Keratinocyte (primary cell): Measurements from ENCODE around the gene CAPN11.

Experiments
- EZH2 ChIP-seq: IDR thresholded peaks from one replicate; pipeline ENCODE4 v1.6.1; 2012; ENCODE audit warnings: inconsistent platforms, mild to moderate bottlenecking, low read length, moderate library complexity
- TF ChIP-seq, protein P1 (sequence below), 3 experiments: IDR thresholded peaks in 1 of 3; conservative IDR thresholded peaks in 1 of 3; optimal IDR thresholded peaks in 1 of 3; 2 replicates in 2 of 3; 3 replicates in 1 of 3; pipeline versions ENCODE3 to v1.5.1; 2011; ENCODE audit warnings: low read length in 3 of 3, mild to moderate bottlenecking in 3 of 3, moderate library complexity in 2 of 3, control low read depth in 1 of 3, inconsistent platforms in 1 of 3; ENCODE audit not compliant: insufficient read depth in 2 of 3; ENCODE audit errors: extremely low read depth in 1 of 3

DNA sequence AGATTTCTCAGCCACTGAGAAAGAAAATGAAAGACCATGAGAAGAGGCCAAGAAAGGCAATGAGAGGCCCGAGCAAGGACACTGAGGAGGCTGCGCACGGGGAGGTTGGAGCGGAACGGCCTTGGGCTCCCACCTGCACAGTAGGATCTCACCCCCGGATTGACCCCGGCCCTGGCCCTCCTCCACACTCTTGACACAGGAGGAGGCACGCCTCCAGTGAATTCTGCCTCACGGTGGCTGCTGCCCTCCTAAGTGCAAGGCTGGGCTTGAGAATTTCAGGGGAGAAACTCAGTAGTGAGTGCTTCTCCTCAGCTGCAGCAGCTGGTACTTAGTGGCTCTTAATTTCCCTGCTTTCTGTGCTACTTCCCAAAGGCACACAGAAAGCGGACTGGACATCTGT, 49.4 kb upstream of the CAPN11 start:
- TF ChIP-seq, protein P1, sequence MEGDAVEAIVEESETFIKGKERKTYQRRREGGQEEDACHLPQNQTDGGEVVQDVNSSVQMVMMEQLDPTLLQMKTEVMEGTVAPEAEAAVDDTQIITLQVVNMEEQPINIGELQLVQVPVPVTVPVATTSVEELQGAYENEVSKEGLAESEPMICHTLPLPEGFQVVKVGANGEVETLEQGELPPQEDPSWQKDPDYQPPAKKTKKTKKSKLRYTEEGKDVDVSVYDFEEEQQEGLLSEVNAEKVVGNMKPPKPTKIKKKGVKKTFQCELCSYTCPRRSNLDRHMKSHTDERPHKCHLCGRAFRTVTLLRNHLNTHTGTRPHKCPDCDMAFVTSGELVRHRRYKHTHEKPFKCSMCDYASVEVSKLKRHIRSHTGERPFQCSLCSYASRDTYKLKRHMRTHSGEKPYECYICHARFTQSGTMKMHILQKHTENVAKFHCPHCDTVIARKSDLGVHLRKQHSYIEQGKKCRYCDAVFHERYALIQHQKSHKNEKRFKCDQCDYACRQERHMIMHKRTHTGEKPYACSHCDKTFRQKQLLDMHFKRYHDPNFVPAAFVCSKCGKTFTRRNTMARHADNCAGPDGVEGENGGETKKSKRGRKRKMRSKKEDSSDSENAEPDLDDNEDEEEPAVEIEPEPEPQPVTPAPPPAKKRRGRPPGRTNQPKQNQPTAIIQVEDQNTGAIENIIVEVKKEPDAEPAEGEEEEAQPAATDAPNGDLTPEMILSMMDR (optimal IDR thresholded peaks at IDR 0.05 in 1 of 3, IDR thresholded peaks at IDR 0.05 in 1 of 3, conservative IDR thresholded peaks at IDR 0.05 in 1 of 3; ENCODE audit: extremely low read depth in 1 of 3, insufficient read depth in 2 of 3, low read length in 3 of 3), result no peak
- TF ChIP-seq EZH2, result no peak
